AG09319 (cell line): ENCODE results near the gene FOXF1.

Source experiments
- DNase-seq: peaks from one replicate; pipeline ENCODE4 v3.0.0-alpha.2; 2010; ENCODE audit warnings: low read depth; ENCODE audit errors: extremely low read depth
- CTCF ChIP-seq: IDR thresholded peaks from 2 replicates; pipeline ENCODE4 v1.5.1; 2011; ENCODE audit warnings: low read depth, mild to moderate bottlenecking, inconsistent platforms, low read length, moderate library complexity

The FOXF1 gene

DNA sequence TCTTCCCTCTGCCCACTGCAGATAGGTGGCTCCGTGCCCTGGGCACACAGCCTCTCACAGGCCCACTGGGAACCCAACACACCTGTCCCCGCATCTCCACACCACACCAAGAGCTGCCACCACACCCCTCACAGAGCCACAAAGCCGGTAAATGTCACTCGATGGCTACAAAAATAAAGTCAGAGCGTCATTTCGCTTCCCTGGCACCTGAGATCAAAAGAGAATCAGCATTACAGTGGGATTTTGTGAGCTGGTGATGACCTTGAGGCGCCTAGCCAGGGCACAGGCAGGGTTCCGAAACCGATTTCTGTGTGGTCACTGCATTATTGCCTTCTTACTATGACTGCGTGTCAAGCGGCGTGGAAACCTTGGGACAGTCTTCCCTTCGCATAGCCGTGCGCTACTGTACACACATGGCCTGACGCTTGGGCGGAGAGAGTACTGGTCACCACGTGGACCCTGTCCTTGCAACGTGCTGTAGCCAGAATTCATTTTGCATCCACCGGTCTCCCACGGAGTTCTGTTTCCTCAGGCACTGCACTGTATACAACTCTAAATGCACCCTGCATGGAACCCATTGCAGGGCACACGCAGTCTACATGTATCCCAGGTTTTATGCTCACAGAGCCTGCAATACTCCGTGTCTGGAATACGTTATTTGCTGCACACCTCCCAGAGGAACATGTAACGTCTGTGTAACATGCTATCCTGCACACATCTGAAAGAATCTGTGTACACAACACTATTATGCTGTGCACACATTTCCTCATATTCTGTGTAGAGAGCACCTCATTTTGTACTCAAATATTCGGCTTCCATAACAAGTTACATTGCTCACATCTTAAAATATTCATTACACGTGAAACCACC lies 5.8 kb upstream of the FOXF1 start:
- no peak for DNase-seq

DNA sequence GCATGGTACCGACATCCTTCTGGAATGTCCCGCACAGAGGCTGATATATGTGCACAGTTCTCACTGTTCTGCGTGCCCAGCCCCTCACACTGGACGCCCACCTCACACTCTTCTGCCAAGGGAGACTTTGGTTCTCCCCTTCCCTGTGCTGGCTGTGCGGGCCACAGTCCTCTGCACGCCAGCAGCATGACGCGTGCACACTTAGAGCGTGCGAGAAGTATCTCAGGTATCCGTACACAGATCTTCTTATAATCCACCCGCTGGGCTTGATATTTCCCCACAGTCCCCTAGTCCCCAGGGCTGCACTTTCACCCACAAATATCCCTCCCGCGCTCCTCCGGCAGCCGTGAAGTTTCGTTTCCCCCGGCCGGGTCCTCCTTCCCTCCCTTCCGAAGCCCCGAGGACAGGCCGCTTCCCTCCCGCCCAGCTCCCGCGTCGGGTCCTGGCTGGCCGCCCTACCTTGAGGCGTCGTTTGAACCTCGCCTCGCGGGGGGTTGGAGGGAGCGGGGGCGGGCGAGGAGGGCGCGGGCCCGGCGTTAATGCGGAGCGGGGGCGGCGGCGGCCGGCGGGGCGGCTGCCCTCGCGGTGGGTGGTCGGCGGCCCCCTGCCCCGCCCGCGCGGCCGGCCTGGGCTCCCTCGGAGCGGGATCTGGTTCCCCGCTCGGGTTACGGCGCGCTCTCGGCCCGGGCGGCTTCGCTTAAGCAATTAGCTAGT lies 5.0 kb upstream of the FOXF1 start:
- TF ChIP-seq CTCF, result no peak
- DNase-seq, result no peak

More for the DNA sequence above, 5.8 kb upstream of the FOXF1 start:
- no peak for TF ChIP-seq CTCF

DNA sequence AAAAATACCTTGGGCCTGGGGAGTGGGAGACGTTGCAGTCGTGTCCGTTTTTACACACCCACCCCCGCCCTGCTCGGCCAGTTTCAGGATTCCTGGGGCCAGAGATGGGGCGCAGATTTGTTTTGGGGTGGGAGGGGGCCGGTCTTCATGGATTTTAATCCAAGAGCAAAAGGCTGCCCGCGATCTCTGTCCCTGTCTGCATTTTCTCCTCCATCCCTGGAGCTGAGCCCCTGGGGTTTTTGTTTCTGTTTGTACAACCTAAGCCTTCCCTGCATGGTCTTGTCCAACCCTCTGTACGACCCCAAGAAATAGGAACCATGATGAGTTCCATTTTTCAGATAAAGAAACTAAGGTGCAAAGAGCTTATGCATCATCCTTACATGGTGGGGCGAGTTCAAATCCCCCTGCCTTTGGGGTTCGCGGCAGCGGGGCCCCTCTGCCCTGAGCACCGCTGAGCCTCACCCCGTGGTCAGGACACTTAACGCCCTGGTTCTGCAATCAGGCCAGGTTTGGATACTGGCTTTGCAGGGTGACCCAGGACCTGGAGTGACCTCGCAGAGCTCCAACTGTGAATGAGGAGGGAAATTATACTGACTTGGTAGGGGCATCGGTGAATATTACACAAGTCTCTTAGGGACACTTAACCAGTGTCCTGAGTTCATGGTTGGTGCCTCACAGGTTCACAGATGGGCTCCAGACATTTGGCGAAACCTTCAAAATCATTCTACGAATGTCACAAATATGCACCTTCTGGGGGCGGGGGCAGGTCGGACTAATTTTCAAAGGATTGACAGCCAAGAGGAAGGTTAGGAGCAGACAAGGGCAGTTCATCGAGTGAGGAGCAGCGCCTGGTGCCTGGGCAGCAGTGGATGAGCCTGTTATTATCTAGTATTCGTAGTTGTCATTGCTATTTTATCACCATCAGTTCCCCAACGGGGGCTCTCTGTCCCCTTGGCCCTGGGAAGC lies 4.1 kb upstream of the FOXF1 start:
- no peak for DNase-seq
- no peak for TF ChIP-seq CTCF

GRCh38 chr16:86507173-86508027 lies 2.9 kb upstream of the FOXF1 start:
- DNase-seq, result no peak
- TF ChIP-seq CTCF, result no peak

DNA sequence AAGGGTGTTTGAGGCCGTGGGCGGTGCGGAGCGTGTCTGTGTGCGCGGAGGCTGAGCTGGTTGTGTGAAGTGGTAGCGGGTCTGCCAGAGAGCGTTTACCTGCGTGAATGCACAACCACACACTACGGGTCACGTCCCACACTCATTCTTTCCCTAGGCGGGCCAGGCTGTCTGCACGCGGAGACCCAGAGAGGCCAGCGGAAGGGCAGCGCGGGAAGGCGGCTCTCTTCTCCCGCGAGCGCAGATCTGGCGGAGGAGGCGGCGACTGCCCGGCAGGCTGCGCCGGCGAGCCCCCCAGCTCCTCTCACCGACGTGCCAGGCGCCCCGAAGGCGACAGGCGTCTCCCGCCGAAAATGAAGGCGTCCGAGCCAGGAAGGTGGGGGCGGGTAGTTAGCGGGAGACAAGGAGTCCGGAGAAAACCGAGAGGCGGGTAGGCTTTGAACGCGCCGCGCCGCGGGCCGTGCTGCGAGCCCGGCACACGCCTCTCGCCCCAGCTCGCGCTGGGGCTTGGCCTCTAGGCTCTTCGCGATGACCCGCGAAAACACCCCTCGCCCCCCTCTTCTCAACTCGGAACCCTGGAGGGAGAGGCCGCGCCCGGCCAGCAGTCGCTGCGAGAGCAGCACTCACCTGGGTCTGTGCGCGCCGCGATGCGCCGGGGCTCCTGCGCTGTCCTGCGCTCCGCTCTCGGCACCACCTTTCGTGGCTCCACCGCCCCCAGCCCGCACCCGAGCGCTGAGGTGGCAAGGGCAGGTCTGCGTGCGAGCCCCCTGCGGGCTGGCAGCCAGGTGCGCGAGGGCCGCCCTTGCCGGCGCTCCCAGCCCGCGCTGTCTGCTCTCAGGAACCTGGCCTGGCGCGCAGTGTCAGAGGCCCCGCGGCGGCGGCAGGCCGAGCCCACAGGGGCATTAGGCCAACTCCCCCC lies 2.0 kb upstream of the FOXF1 start:
- no peak for DNase-seq

More for the DNA sequence above, 2.0 kb upstream of the FOXF1 start:
- TF ChIP-seq CTCF, result peak; percentile 5; the same call in 1 of the 2 replicates
